Upper lobe of right lung (tissue), 1 donor: ENCODE data around the gene MRO. TPM values are rescaled to one million over a fixed set of nuclear protein-coding genes. Genes with fewer than 3 reads are reported as not detected.

Experiments used
- ATAC-seq: fragments of 200-7000 bp; cut with Tn5 transposase; one replicate; pipeline ENCODE4 v1.9.1; 2020; ENCODE audit warnings: mild to moderate bottlenecking, moderate library complexity
- DNase-seq: peaks from one replicate; pipeline ENCODE4 v3.0.0-alpha.2; 2020
- H3K27ac ChIP-seq: fragments of 200-600 bp; one replicate; pipeline ENCODE4 v1.8.0; 2022
- H3K27me3 ChIP-seq: fragments of 200-600 bp; one replicate; pipeline ENCODE4 v1.8.0; 2022; ENCODE audit warnings: mild to moderate bottlenecking
- H3K36me3 ChIP-seq: fragments of 200-600 bp; one replicate; pipeline ENCODE4 v1.8.0; 2022
- H3K4me1 ChIP-seq: fragments of 200-600 bp; one replicate; pipeline ENCODE4 v1.8.0; 2022
- H3K4me3 ChIP-seq: fragments of 200-600 bp; one replicate; pipeline ENCODE4 v1.8.0; 2022; ENCODE audit warnings: mild to moderate bottlenecking
- H3K9me3 ChIP-seq: fragments of 200-600 bp; one replicate; pipeline ENCODE4 v1.8.0; 2022
- intact Hi-C: fragments of 100-400 bp; cut with DNase I; formaldehyde crosslinking; loops from one replicate; pipeline ENCODE4 v1.11.0; 2022
- total RNA-seq: library from RNA; stranded (reverse); fragmentation: NEBNext Ultra II Directional; extraction: Animal tissue kit (Norgen Biotek cat#: 25700); gene quantifications from one replicate; pipeline ENCODE4 v1.2.1, GENCODE V29; 2021
- TF ChIP-seq, protein P1 (sequence below): fragments of 200-600 bp; IDR thresholded peaks from one replicate; pipeline ENCODE4 v1.8.0; 2022; ENCODE audit warnings: antibody characterized with exemption
- donor health status: DM: no; HTN: yes; CAD: no; lungs with severe emphysema.

Gene MRO
- total RNA-seq, 1 donor from 2014 or later: 0.20 TPM

DNA sequence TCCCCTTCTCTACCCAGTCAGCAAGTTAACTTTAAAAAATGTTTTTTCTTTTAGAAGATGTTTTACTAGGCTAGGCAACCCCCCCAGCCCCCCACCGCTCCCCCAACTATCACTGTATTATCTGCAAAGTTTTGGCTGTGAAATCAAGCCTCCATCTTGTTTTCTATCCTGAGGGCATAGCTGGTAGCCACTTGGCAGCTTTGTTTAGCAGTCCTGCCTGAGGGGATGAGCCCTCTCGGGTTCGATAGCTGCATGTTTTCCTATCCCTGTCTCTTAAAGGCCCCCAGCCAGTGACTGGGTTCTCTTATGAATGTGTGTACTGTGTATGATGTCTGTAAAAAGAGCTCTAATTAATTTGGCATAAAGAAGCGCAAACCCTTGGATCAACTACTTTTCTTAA is 43.4 kb downstream of the MRO start:
- ATAC-seq (no peak), DNase-seq (no peak)
- TF ChIP-seq, protein P1, sequence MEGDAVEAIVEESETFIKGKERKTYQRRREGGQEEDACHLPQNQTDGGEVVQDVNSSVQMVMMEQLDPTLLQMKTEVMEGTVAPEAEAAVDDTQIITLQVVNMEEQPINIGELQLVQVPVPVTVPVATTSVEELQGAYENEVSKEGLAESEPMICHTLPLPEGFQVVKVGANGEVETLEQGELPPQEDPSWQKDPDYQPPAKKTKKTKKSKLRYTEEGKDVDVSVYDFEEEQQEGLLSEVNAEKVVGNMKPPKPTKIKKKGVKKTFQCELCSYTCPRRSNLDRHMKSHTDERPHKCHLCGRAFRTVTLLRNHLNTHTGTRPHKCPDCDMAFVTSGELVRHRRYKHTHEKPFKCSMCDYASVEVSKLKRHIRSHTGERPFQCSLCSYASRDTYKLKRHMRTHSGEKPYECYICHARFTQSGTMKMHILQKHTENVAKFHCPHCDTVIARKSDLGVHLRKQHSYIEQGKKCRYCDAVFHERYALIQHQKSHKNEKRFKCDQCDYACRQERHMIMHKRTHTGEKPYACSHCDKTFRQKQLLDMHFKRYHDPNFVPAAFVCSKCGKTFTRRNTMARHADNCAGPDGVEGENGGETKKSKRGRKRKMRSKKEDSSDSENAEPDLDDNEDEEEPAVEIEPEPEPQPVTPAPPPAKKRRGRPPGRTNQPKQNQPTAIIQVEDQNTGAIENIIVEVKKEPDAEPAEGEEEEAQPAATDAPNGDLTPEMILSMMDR: no peak
- H3K27me3 ChIP-seq: no peaks in the 10 kb centered on the region
- H3K36me3 ChIP-seq: no peaks in the 10 kb centered on the region
- H3K4me3 ChIP-seq: no peak overlapping the region
- intact Hi-C loops: no loop called here
- H3K27ac ChIP-seq: no peak overlapping the region
- H3K4me1 ChIP-seq: no peaks in the 10 kb centered on the region
- H3K9me3 ChIP-seq: no peaks in the 10 kb centered on the region

DNA sequence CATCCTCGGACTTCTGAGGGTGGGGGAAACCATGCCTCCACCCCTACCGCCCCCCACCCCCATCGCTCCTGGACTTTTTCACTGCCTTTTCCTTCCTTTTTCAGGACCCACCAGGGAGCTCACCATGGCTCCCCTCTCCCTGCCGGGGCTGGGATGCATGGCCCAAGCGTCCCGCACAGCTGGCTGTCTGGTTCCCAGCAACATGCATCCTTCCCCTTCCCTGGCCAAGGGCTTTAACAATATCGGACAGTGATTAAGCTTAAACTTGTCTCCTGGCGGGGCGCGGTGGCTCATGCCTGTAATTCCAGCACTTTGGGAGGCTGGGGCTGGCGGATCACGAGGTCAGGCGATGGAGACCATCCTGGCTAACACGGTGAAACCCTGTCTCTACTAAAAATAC is 44.1 kb downstream of the MRO start:
- Histone ChIP-seq H3K27me3 (no peaks in the 10 kb centered on the region), H3K4me3 (no peak overlapping the region), H3K27ac (no peak overlapping the region), H3K36me3 (no peaks in the 10 kb centered on the region), H3K9me3 (no peaks in the 10 kb centered on the region), H3K4me1 (no peaks in the 10 kb centered on the region)
- ATAC-seq: no peak
- TF ChIP-seq, protein P1: no peak
- intact Hi-C loops: no loop called here
- DNase-seq: no peak

DNA sequence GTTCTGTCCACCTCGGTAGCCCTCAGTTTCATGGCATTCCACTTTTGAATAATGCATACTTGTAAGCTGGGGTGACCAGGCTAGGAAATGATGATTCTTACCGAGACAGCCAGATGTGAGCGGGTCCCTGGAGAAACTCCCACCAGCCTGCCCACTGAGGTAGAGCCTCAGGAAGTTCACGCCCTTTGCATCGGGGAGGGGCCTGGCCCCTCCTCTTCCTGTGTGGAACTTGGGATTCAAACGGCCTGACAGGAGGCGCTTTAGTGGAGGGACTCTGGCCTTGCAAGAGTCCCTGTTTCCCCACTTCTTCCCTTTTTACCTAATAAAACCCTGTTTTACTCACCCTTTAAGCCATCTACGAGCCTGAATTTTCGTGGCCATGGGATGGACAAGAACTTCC is 44.6 kb downstream of the MRO start:
- ATAC-seq: no peak
- no peak overlapping the region for H3K4me3 ChIP-seq
- no peaks in the 10 kb centered on the region for H3K36me3 ChIP-seq
- intact Hi-C loops: no loop called here
- no peaks in the 10 kb centered on the region for H3K4me1 ChIP-seq
- no peaks in the 10 kb centered on the region for H3K9me3 ChIP-seq
- DNase-seq: no peak
- no peak overlapping the region for H3K27ac ChIP-seq
- H3K27me3 ChIP-seq: no peaks in the 10 kb centered on the region
- TF ChIP-seq, protein P1: no peak

DNA sequence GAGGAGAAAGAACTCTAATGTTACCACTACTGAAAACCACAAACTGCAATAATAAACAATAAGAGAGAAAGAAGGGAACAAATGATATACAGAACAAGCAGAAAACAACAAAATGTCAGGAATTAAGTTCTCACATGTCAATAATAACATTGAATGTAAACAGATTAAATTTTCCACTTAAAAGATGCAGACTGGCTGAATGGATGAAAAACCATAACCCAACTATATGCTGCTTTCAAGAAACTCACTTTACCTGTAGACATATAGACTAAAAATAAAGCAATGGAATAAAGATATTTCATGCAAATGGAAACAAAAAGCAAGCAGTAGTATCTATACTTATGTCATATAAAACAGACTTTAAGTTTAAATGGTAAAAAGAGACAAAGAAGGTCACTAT is 50.4 kb downstream of the MRO start:
- intact Hi-C loops: no loop called here
- Histone ChIP-seq H3K4me1 (no peaks in the 10 kb centered on the region), H3K9me3 (peaks cover 14% of the 10 kb centered on the region)

DNA sequence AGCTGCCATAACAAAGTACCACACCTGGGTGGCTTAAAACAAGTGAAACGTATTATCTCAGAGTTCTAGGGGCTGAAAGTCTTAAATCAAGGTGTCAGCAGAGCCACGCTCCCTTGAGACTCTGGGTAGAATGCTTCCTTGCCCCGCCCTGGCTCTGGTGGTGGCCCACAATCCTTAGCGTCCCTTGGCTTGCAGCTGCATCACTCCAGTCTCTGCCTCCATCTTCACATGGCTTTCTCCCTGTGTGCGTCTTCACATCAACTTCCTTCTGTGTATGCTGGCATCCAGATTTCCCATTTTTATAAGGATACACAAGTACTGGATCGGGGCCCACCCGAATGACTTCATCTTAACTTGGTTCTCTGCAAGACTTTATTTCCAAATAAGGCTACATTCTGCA is 62.5 kb downstream of the MRO start:
- ATAC-seq (no peak), DNase-seq (no peak)
- intact Hi-C loops: no loop called here
- H3K4me3 ChIP-seq: no peak overlapping the region
- H3K27ac ChIP-seq: no peak overlapping the region
- no peaks in the 10 kb centered on the region for H3K36me3 ChIP-seq
- no peaks in the 10 kb centered on the region for H3K27me3 ChIP-seq
- TF ChIP-seq, protein P1: no peak
- H3K4me1 ChIP-seq: no peaks in the 10 kb centered on the region
- H3K9me3 ChIP-seq: no peaks in the 10 kb centered on the region

More for the DNA sequence above, 50.4 kb downstream of the MRO start:
- no peak overlapping the region for H3K4me3 ChIP-seq
- ATAC-seq (no peak), DNase-seq (no peak)
- TF ChIP-seq, protein P1: no peak
- no peak overlapping the region for H3K27ac ChIP-seq
- H3K27me3 ChIP-seq: no peaks in the 10 kb centered on the region
- no peaks in the 10 kb centered on the region for H3K36me3 ChIP-seq

DNA sequence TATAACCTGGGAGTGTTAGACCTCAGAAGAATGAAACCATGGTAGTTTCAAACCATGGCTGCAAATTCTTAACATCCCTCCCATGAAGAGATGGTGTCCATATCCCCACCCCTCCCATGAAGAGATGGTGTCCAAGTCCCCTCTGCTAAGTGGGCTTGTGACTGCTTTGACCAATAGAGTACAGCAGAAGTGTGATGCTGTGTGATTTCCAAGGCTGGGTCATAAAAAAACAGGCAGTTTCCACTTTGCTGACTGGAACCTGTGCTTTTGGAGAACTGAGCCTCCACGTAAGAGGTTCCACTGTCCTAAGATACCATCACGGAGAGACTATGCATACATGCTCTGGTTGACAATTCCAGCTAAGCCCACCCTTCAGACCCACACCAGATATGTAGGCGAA is 65.5 kb downstream of the MRO start:
- H3K27ac ChIP-seq: no peak overlapping the region
- peaks cover 3% of the 10 kb centered on the region for H3K27me3 ChIP-seq
- DNase-seq (no peak), ATAC-seq (no peak)
- no peaks in the 10 kb centered on the region for H3K36me3 ChIP-seq
- H3K4me3 ChIP-seq: no peak overlapping the region
- intact Hi-C loops: no loop called here
- no peaks in the 10 kb centered on the region for H3K4me1 ChIP-seq
- H3K9me3 ChIP-seq: no peaks in the 10 kb centered on the region
- TF ChIP-seq, protein P1: no peak
